DMS 273 treated with DMSO at 0.1 percent for 48 hours (cell line): Measurements from ENCODE around the gene PTBP3.
"Not testable (repeated sequence)": the region's sequence is repeated elsewhere in the genome, so short reads cannot be mapped to it uniquely, and the experiment has no call there.

ENCODE experiments used
- DNase-seq: peaks from one replicate; lab custom pipeline; 2025; lab: John Stamatoyannopoulos, UW

PTBP3 gene

DNA sequence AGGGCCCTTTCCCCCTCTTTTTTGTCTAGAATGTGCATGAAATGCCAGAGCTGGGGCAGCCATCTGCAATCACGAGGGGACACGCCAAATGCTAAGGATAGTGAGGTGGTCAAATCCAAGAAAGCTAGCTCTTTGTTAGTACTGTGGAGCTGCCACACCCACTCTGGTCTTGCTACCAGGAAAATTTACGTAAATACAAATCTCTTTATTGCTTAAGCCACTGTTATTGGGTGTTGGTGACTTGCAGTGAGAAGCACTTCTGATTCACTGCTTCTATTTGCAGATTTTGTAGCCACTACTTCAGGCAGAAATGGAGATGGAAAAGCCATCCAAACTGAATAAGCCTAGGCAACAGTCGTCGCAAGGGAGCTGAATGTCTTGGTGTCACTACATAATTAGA is 132.7 kb downstream of the PTBP3 start:
- no peak for DNase-seq

DNA sequence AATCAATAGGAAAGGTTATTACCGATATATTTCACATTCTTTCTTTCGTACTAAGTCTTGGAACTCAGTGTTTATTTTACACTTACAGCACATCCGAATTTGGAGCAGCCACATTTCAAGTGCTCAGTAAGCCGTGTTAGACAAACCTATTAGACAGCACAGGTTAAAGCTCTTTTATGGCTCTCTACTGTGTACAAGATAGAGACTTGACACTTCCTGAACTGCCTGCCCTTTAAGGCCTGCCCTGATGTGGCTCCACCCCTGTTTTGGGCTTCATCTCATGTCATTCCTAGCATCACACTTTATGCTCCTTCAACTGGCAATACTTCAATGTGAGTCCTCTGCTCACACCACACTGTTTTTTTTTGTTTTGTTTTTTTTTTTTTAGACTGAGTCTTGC is 134.8 kb downstream of the PTBP3 start:
- DNase-seq: no peak

DNA sequence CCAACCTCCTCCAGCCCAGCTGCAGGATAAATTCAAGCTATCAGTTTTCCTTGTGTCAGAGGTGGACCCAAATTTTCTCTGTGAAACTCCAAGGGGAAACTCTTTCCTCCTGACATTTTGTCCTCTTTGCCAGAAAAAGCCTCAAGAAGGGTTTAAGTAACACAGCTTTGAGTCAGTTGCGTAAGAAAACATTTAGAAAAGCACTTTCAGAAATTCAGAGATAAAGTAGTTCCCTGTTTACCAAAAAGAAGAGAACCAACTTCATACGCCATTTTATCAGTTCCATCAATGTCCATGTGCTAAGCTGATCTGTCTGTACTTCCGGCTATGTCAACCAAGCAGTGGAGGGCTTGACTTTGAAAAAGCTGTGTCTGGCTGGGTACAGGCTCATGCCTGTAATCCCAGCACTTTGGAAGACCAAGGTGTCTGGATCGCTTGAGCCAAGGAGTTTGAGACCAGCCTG is 138.4 kb downstream of the PTBP3 start:
- DNase-seq: no peak

DNA sequence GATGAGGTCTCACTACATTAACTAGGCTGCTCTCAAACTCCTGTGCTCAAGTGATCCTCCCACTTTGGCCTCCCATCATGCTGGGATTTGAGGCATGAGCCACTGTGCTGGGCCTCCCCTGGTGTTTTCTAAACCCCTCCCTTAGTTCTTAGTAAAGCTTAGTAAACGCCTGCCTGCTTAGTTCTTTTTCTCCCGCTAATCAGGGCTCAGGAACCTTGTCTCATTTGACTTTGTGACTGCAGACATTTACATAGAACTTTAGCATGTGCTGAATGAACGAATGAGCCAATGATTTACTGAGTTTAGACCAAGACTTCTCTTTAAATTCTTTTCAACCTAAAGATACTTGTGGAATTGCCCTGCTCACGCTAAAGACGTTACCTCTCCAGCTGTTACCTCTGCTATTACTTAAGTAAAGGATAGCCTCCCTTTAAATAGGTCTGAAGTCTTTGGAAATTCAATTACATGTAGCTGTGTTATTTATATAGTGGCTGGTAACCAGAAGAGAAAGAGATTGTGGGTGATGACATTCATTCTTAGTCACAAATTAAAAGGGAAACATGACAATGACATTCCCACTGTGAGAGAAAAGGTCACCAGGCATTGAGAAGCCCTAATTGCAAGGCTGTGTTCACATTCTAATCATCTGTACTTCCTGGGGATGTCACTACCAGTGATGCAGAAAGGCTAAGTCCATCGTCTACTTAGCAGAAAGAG is 139.7 kb downstream of the PTBP3 start:
- DNase-seq: no peak

DNA sequence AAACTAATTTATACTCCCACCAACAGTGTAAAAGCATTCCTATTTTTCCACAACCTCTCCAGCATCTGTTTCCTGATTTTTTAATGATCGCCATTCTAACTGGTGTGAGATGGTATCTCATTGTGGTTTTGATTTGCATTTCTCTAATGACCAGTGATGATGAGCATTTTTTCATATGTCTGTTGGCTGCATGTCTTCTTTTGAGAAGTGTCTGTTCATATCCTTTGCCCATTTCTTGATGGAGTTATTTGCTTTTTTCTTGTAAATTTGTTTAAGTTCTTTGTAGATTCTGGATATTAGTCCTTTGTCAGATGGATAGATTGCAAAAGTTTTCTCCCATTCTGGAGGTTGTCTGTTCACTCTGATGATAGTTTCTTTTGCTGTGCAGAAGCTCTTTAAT is 143.1 kb downstream of the PTBP3 start:
- not testable (repeated sequence) for DNase-seq

DNA sequence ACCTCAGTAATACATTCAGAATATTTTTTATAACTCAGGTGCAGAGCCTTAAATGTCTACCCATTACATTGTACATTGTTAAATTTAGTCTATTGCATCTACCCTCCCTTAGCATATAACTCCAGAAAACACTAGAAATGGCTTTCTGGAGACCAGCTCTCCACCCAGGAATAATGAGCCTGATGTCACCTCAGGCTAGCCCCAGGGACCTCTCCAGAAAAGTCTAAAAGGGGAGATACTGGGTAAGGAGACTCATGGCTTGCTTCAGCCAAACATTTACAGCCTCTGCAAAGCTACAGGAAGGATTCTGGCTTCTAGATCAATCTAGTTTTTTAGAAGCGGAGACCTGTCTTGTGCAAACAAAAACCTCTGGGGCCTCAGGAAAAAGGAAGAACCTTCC is 144.5 kb downstream of the PTBP3 start:
- no peak for DNase-seq

DNA sequence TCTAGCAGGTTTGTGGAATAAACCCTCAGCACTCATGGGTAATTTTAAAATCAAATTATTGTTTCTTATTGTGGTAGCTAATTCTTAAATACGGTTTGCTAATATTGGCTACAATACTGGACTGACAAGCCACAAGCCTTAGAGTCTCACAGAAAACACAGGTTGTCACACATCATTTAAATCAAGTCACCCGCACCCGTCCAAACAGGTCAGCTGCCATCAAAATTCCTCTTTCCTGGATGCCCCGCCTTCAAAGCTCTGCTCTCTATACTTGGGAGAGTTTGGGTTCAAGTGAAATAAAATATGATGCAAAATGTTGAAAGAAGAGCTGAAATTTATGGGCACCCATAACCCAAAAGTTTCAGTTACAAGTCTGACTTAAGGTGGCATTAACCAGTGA is 146.0 kb downstream of the PTBP3 start:
- no peak for DNase-seq

DNA sequence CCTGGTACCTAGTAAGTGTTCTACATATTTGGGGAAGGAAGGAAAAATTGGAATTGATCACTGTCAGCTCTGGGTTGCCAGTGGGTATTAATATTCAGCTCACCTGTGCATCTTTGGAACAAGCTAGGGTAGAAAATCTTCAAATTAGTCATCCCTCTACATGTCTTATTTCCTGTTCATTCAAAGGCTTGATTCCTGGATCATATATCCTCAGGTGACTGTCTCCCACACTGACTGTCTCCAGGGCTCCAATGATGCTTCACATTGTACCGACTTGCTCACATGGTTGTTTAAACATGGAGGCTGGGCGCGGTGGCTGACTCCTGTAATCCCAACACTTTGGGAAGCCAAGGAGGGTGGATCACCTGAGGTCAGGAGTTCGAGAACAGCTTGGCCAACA is 146.7 kb downstream of the PTBP3 start:
- no peak for DNase-seq

DNA sequence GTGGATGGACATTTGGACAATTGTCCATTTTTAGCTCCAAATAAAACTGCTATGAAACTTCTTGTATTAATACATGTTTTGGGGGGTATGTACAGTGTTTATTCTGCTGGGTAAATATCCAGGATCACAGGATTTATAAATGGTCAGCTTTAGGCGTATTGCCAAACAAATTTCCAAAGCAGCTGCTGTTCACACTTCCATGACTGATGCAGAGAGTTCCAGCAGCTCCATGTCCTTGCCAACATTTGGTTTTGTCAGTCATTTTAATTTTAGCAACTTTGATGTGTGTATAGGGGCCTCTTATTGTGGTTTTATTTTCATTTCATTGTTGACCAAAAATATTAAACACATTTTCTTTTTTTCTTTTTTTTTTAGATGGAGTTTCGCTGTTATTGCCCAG is 148.5 kb downstream of the PTBP3 start:
- no peak for DNase-seq

DNA sequence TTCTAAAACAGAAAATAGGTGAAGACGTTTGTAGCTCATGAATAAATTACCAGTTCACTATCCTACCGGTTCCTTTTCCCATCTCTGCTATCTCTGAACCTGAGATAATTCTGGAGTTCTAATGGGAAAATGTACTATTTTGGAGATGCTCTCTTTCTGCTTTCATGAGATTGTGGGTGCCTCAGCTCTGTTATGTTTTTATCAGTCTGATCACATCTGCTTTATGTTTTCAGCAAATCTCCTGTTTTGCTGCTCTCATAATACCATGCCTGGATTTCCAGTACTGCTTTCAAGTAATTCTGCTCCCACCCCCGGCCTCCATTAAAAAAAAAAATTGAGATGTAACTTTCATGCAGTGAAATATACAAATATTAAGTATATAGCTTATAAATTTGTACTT is 149.2 kb downstream of the PTBP3 start:
- no peak for DNase-seq

DNA sequence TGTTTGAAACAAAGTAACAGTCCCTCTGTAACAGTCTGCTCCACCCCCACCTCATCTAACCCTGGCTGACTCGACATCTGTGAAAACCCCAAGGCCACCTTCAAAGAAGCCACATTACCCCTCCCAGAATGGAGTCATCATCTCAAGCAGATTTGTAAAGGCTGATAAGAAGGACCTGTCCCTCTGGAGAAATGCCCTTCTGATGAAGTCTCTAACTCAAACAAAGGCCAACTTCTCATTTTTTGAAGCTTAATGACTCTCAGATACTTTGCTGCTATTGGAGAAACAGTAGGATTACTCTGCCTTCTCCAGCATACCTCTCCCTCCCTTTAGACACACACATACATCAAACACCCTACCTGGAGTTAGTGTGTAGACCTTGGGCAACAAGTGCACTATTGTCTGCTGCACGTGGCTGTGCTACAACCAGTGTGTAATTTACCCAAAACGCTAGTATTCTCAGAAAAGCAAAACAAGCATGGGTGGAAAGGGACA is 153.0 kb downstream of the PTBP3 start:
- no peak for DNase-seq

DNA sequence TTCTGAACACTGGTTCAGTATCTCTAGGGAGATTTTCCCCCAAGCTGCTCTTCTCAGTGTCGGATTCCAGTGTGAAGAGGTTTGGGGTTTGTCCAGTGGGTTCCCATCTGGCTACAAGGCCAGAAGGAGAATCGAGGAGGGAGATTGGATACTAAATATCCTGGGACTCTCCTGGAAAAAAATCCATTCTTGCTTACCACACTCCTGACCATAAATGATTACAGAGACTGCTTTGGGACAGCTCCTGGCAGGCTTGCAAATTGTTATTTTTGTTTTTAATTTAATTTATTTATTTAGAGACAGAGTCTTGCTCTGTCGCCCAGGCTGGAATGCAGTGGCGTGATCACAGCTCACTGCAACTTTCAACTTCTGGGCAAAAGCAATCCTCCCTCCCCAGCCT is 153.6 kb downstream of the PTBP3 start:
- DNase-seq: no peak

DNA sequence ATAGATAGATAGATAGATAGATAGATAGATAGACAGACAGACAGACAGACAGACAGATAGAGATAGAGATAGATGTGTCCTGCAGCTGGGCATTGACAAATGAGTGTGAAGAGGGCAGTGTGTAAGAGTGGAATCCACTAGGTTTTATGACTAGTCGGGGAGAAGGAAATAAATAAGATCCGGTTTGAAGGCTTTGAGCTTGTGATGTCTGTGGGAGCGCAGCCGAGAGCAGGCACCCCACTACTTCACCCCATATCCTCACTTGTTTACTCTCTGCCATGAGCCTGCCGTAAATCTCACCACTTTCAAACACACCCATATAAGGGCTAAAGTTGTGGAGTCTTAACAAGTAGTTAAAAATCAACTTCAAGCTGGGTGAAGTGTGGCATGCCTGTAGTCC is 156.9 kb downstream of the PTBP3 start:
- DNase-seq: no peak

DNA sequence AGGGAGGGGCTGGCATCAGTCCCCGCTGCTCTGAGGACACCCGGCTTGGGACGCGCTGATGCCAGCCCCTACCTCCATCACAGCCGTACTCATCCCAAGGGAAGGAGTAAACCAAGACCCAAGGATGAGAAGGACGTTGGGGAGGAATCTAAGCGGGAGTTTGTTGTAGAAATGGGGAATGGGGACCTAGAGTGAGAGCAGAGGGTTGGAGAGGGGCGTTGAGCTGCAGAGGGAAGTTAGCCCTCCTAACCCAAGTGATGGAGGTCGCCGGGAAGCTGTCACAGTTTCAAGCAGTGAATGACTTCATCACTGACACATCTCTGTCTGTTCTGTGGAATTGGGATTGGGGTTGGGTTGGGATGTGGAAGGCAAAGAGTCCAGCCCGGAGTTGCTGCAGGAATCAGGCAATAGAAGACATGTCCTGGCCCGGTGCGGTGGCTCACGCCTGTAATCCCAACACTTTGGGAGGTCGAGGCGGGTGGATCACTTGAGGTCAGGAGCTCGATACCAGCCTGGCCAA is 157.6 kb downstream of the PTBP3 start:
- DNase-seq: no peak

DNA sequence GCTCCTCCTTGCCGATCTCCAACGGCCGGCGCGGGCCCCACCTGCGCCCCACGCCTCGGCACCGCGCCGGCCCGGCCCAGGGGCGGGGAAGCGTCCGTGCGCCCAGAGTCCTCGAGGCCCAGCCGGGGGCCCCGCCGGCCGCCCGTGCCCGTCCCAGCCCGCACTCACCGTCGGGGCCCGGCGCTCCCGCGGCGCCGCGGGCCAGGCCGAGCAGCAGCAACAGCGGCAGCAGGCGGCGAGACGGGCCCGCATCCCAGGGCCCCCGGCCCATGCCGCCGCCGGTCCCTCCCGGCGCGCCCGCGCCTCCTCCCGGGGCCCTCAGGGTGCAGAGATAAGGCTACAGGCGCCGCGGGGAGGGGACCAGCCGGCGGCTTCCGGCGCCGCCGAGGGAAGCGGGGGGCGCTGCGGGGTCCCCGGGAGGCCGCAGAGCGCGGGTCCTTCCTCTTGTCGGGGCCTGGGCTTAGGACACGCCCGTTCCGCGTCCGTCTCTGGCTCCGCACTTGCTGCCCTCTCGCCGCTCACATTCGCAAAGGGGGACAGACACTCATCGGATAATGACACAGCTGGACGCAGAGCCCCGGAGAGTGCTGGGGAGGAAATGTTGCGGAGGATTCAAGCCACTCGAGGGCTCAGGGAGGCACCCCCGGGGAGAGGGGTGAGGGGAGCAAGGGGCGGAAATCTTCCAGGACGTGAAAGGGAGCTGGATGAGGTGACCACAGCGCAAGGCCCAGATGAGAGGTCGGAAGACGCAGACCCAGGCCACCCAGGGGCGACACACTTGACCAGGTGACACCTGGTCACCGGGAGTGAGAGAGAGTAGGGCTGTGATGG is 158.2 kb downstream of the PTBP3 start, which contains the start of gene SUSD1:
Gene SUSD1 (minus strand): TSS at position 333 of the 831 bp plus-strand sequence. CDS start 62 bp downstream, at position 271.
- no peak for DNase-seq

DNA sequence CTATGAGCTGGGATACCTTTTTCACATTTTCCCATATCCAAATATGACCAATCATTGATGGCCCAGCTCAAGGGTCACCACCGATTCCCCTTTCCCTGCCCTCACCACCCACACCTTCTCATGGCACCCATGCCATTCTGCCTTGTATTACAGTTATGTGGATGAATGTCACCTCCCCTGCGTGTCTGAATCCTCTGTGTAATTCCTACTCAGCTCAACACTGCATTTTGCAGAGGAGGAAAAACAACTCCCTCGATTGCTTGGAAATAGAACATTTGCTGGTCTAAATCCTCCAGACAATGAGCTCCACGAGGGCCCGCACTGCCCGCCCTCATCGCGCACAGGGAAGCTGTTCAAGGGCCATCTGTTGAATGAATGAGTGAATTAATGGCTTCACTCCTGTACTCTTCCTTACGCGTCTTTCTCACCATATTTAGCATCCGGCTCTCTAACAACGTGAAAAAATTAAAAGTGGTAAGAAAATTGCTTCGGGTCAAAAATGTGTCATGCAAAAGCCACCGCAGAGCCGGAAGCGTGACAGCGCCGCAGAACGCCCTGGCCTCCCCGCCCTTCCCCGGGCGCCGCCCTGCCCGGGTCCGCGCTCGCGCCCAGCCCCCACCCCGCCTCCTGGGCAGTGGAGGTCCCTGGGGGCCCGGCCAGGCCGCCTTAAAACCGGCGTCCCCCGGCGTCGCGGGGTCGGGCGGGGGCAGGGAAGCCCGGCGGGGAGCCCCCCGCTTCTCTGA is 159.0 kb downstream of the PTBP3 start:
- no peak for DNase-seq

DNA sequence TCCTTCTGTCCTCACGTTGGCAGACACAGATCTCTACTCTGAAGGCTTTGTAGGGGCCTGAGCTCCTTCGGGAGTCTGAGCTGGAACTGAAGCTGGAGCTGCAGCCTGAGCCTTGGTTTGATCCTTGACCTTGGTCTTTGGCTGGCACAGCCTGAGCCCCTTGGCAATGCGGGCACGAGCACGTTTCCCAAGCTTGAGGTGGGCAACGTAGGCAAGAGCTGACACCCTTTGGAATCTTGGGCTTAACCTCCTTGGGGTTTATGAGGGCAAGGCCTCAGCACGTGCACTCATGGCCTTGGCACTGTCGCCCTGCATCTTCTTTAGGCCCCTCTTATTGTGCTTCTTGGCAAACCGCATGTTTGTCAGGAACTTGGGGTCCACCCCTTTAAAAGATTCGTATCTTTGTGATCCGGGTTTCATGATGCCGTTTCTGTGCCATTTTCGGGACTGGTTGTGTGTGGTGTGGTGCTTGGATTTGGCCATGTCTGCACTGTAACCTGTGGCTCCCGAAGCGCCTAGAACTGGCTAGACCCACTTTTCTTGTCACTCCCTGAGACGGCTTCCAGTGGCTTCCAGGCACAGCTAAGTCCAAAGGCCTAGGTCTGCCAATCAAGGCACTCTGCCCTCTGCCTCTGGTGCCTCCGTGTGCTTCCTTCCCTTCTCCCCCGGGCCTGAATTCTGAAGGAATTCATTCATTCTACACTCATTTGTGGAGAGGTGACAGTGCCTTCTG is 159.8 kb downstream of the PTBP3 start:
- DNase-seq: no peak

DNA sequence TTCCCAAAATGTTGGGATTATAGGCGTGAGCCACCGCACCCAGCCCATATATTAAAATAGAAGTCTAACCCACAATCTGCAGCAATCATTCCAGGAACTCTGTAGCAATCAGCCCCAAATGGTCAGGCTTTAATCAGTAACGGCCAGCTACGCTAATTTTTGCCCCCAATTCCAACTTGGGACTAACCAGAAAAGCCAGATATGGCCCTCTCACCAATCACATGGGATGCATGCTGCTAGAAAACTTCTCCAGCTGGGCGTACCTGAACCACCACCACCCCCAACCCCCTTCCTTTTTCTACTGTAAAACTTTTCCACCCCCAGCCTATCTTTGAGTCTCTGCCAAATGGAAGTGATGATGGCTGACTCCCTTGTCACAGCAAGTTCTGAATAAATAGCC is 162.5 kb downstream of the PTBP3 start:
- DNase-seq: no peak

DNA sequence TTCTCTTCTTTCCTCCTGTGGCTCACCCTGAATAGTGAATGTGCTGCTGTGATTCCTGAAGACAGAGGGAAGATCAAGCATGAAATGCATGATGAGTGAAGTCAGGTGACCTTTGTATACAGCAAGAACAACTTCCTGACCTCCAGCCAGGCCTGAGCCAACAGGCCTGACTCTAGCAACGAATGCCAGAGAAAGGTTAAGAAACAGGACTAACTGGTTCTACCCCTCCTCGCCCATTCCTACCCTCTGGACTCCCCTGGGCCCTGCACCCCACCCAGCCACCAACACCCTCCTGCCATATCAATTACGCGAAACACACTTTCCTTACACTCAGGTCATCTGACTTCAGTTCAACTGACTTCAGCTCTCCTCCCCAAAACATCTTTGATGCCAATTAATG is 163.2 kb downstream of the PTBP3 start:
- DNase-seq: no peak

DNA sequence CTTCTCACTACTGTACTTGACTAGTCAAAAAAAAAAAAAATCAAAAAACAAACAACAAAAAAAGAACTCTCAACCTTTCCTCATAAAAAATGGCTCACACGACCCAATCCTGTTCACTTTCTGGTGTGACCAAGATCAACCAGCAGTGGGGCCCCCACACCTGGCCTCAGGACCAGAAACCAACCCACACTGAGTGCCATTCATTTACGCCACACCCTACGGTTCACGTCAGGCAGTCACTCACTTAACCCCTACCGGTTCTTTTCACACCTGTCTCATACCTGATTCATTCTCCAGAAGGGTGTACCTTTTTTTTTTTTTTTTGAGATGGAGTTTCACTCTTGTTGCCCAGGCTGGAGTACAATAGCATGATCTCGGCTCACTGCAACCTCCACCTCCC is 164.1 kb downstream of the PTBP3 start:
- no peak for DNase-seq

DNA sequence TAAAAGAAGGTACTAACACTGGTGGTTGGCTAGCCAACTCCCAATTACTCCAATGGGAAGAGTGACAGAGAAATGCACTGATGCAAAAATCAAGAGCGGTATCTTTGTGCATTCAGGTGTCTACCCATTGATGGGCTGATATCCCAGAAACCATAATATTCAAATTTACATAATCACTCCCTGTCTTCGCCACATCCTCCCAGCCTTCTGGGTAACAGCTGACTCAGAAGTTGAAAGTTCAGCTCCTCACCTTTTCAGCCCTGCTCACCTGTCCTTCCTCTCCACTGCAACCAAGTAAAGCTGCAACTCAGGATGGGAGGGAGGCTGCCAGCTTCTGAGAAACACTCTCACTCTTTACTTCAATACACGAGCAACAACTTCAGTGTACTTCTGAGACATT is 165.2 kb downstream of the PTBP3 start:
- no peak for DNase-seq
